ENCODE measurements around the gene TSPAN9. TPM values are rescaled to one million over a fixed set of nuclear protein-coding genes. Genes with fewer than 3 reads are reported as not detected.

TSPAN9 gene
- total and polyA plus RNA-seq, 11 donors = 70.0 to 387 (median 151) TPM

DNA sequence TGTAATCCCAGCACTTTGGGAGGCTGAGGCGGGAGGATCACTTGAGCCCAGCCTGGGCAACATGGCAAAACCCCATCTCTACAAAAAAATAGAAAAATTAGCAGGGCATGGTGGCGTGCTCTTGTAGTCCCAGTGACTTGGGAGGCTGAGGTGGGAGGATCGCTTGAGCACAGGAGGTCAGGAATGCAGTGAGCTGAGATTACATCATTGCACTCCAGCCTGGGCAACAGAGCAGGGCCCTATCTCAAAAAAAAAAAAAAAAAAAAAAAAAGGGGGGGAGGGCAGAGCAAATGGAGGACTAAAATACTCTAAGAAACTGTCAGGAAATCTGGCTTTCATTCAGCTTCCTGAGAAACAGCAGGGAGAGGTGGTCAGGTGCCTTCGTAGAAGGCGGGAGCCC is 31.7 kb upstream of the TSPAN9 start:
- H3K9me3 ChIP-seq = no peaks in the 10 kb centered on the region
- DNase-seq = peak in 1 of 5 donors; percentile 7
- TF ChIP-seq POLR2A (IDR thresholded peaks at IDR 0.05) = no peak
- TF ChIP-seq, protein P1, sequence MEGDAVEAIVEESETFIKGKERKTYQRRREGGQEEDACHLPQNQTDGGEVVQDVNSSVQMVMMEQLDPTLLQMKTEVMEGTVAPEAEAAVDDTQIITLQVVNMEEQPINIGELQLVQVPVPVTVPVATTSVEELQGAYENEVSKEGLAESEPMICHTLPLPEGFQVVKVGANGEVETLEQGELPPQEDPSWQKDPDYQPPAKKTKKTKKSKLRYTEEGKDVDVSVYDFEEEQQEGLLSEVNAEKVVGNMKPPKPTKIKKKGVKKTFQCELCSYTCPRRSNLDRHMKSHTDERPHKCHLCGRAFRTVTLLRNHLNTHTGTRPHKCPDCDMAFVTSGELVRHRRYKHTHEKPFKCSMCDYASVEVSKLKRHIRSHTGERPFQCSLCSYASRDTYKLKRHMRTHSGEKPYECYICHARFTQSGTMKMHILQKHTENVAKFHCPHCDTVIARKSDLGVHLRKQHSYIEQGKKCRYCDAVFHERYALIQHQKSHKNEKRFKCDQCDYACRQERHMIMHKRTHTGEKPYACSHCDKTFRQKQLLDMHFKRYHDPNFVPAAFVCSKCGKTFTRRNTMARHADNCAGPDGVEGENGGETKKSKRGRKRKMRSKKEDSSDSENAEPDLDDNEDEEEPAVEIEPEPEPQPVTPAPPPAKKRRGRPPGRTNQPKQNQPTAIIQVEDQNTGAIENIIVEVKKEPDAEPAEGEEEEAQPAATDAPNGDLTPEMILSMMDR (IDR thresholded peaks at IDR 0.05) = no peak
- no peak for ATAC-seq
- peaks cover 0 to 36% (median 10%) of the 10 kb centered on the region in 12 donors for H3K4me1 ChIP-seq
- H3K36me3 ChIP-seq = peaks cover 0 to 7% (median 0%) of the 10 kb centered on the region in 9 donors
- intact Hi-C loops (cut with DNase I) = no loop called here
- 69 to 86% (median 81%) methylated on average over 5 of the region's 5 CpGs for WGBS, 4 donors
- peak overlapping the region in 9 of 12 donors; percentile 6 to 86 (median 64) for H3K27ac ChIP-seq
- H3K27me3 ChIP-seq = peaks cover 0 to 2% (median 0%) of the 10 kb centered on the region in 9 donors
- no peak overlapping the region for H3K4me3 ChIP-seq

DNA sequence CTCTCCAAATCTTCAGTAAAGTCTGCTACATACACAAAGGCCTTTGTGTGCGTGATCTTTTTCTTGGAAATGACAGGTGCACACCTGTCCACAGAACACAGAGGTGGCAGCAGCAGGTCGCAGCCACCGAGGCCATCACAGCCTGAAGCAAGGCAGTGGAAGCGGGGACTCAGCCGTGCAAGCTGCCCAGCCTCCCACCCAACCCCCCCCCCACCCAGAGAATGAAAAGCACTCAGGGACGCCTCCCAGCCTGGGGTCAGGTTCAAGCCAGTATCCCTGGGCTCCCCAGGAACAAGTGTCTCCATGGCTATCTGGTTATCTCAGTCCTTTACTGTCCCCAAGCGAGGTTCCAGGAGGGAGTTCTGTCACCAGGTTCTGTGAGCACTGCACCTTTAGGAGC is 31.2 kb upstream of the TSPAN9 start:
- TF ChIP-seq POLR2A (IDR thresholded peaks at IDR 0.05) = no peak
- TF ChIP-seq, protein P1 (IDR thresholded peaks at IDR 0.05) = no peak
- DNase-seq = no peak
- Histone ChIP-seq H3K27me3 (peaks cover 0 to 2% (median 0%) of the 10 kb centered on the region in 9 donors), H3K36me3 (peaks cover 0 to 4% (median 0%) of the 10 kb centered on the region in 9 donors), H3K9me3 (no peaks in the 10 kb centered on the region), H3K4me3 (no peak overlapping the region), H3K27ac (peak overlapping the region in 11 of 12 donors; percentile 6 to 86 (median 64)), H3K4me1 (peaks cover 0 to 36% (median 9%) of the 10 kb centered on the region in 12 donors)
- intact Hi-C loops (cut with DNase I) = no loop called here
- peak in 3 of 4 donors; percentile 6 to 36 (median 24) for ATAC-seq
- WGBS, 4 donors = 43 to 53% (median 47%) methylated on average over 6 to 7 of the region's 7 CpGs

- WGBS, 4 donors = 54 to 62% (median 58%) methylated on average over 16 to 17 of the region's 17 CpGs
- no peak overlapping the region for H3K4me3 ChIP-seq
- H3K4me1 ChIP-seq = peaks cover 0 to 36% (median 9%) of the 10 kb centered on the region in 12 donors
- H3K27ac ChIP-seq = peak overlapping the region in 11 of 12 donors; percentile 17 to 86 (median 64)
- TF ChIP-seq, protein P1 (IDR thresholded peaks at IDR 0.05) = no peak
- TF ChIP-seq POLR2A (IDR thresholded peaks at IDR 0.05) = no peak
- H3K27me3 ChIP-seq = peaks cover 0 to 2% (median 0%) of the 10 kb centered on the region in 9 donors
- no peaks in the 10 kb centered on the region for H3K9me3 ChIP-seq
- DNase-seq (peak; percentile 71 to 91 (median 78)), ATAC-seq (peak; percentile 85 to 89 (median 88))
- intact Hi-C loops (cut with DNase I) = no loop called here
- H3K36me3 ChIP-seq = no peaks in the 10 kb centered on the region
Observed at GRCh38 chr12:3046441-3047200, 30.6 kb upstream of the TSPAN9 start.

DNA sequence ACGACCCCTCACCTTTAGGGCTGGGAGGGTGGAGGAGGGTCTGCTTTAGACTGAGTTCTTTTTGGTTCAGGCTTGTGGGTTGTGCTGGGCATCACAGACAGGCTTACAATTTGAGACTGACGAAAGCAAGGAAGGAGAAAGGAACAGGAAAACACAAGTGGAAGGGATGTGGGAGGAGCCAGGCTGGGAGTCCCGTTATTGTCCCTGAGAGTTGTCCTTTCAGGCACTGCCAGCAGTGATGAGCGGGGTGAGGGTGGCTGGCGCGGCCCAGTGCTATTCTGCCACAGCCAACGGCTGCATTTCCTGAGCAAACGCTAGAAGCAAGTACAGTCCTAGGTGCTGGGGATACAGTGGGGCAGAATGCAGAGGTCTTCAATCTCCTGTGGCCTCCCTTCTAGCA is 29.2 kb upstream of the TSPAN9 start:
- H3K4me3 ChIP-seq = no peak overlapping the region
- H3K27me3 ChIP-seq = no peaks in the 10 kb centered on the region
- ATAC-seq (peak in 3 of 4 donors; percentile 28 to 57 (median 49)), DNase-seq (peak in 3 of 5 donors; percentile 62 to 72 (median 65))
- H3K36me3 ChIP-seq = no peaks in the 10 kb centered on the region
- peaks cover 0 to 26% (median 6%) of the 10 kb centered on the region in 12 donors for H3K4me1 ChIP-seq
- WGBS, 4 donors = 25 to 44% (median 33%) methylated on average over 8 of the region's 8 CpGs
- intact Hi-C loops (cut with DNase I) = no loop called here
- H3K27ac ChIP-seq = peak overlapping the region in 8 of 12 donors; percentile 3 to 86 (median 47)
- TF ChIP-seq, protein P1 (IDR thresholded peaks at IDR 0.05) = no peak
- no peak for TF ChIP-seq POLR2A (IDR thresholded peaks at IDR 0.05)
- H3K9me3 ChIP-seq = no peaks in the 10 kb centered on the region

All from heart left ventricle (tissue), 16 donors.